Caco-2 (cell line): Measurements from ENCODE around the gene ARHGEF38. TPM values are rescaled to one million over a fixed set of nuclear protein-coding genes. Genes with fewer than 3 reads are reported as not detected.

Experiments used
- BruUV-seq: library from RNA; stranded (reverse); fragments of 400-500 nt; replicated peaks from 2 replicates; lab custom pipeline; 2021; lab: Mats Ljungman, UMichigan
- CTCF ChIA-PET: fragments of 300-600 bp; sonication (Branson Sonifier 250); formaldehyde crosslinking; loops from one replicate; lab custom pipeline; 2022; ENCODE audit warnings: antibody characterized with exemption; lab: Charles Lee
- POLR2A ChIA-PET: fragments of 300-600 bp; sonication (Branson Sonifier 250); formaldehyde crosslinking; loops from one replicate; lab custom pipeline; 2022; ENCODE audit warnings: antibody characterized with exemption; lab: Charles Lee
- DNase-seq, 2 experiments: peaks; one replicate each; pipeline versions ENCODE4 v3.0.0 to v3.0.0-alpha.2; 2020 to 2022
- H3K27me3 ChIP-seq: replicated peaks from 2 replicates; pipeline ENCODE4 v1.6.0; 2011; ENCODE audit warnings: low read length; ENCODE audit not compliant: control insufficient read depth, insufficient read depth
- H3K36me3 ChIP-seq: 2 replicates; pipeline ENCODE4 v1.5.1; 2011; ENCODE audit warnings: low read length; ENCODE audit not compliant: control insufficient read depth, insufficient read depth
- H3K4me1 ChIP-seq: fragments of 250-450 bp; sonication (Bioruptor Pico); 2 replicates; pipeline ENCODE4 v1.5.1; 2020; ENCODE audit warnings: mild to moderate bottlenecking
- H3K4me3 ChIP-seq: 2 replicates; pipeline ENCODE4 v1.5.1; 2011; ENCODE audit warnings: low read depth, mild to moderate bottlenecking, control low read depth, low read length
- H3K9me3 ChIP-seq: fragments of 250-450 bp; sonication (Bioruptor Pico); 2 replicates; pipeline ENCODE4 v1.5.1; 2020; ENCODE audit warnings: mild to moderate bottlenecking, moderate library complexity
- H3K27ac Mint-ChIP-seq: one replicate; pipeline ENCODE4 v1.8.0; 2022; ENCODE audit warnings: mixed read lengths; ENCODE audit not compliant: unreplicated experiment
- H3K27me3 Mint-ChIP-seq: one replicate; pipeline ENCODE4 v1.8.0; 2022; ENCODE audit warnings: mixed read lengths; ENCODE audit not compliant: insufficient read depth, unreplicated experiment
- H3K36me3 Mint-ChIP-seq: one replicate; pipeline ENCODE4 v1.8.0; 2022; ENCODE audit warnings: mild to moderate bottlenecking, mixed read lengths; ENCODE audit not compliant: insufficient read depth, unreplicated experiment
- H3K4me1 Mint-ChIP-seq: one replicate; pipeline ENCODE4 v1.8.0; 2022; ENCODE audit warnings: low read depth, mixed read lengths; ENCODE audit not compliant: unreplicated experiment
- H3K4me3 Mint-ChIP-seq: one replicate; pipeline ENCODE4 v1.8.0; 2022; ENCODE audit warnings: mild to moderate bottlenecking, moderate library complexity, mixed read lengths; ENCODE audit not compliant: unreplicated experiment
- H3K9me3 Mint-ChIP-seq: one replicate; pipeline ENCODE4 v1.8.0; 2022; ENCODE audit warnings: mixed read lengths; ENCODE audit not compliant: unreplicated experiment
- intact Hi-C: fragments of 100-400 bp; cut with micrococcal nuclease; formaldehyde crosslinking; loops from one replicate; pipeline ENCODE4 v1.10.0; 2022; ENCODE audit not compliant: unreplicated experiment
- total RNA-seq: library from RNA; stranded (reverse); gene quantifications from 2 replicates; pipeline ENCODE4 v1.2.3, GENCODE V29; 2022
- TF ChIP-seq, protein P1 (sequence below), 2 experiments: fragments of 200-600 bp in 1 of 2; IDR thresholded peaks; 1 replicate in 1 of 2; 2 replicates in 1 of 2; pipeline versions ENCODE4 v1.5.1 to v1.8.0; 2011 to 2022; ENCODE audit warnings: antibody characterized with exemption in 1 of 2, control low read depth in 1 of 2, inconsistent platforms in 1 of 2, low read depth in 1 of 2, low read length in 1 of 2, mild to moderate bottlenecking in 1 of 2, moderate library complexity in 1 of 2; ENCODE audit not compliant: insufficient read depth in 1 of 2, severe bottlenecking in 1 of 2, unreplicated experiment in 1 of 2

ARHGEF38 gene
- total RNA-seq, 1 experiment from 2014 or later: 3.5 TPM

DNA sequence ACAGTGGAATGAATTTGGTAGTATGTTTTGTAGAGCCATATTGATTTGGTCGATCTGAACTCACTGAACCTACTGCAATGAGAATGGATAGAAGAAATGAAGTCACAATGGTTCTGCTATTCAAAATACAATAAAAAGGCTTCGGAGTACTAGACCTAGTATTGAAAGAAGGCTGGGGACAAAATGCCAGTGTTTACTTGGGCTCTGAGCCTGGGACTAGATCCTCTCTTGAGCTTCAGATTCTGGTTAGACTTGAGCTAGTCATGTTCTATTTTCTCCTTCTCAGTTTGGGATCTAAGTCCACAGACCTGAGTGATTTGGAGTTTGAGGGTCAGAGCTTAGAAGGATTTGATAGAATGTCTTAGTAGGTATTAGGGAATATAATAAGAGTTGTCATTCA, 146.2 kb downstream of the ARHGEF38 start:
- BruUV-seq: no TSS peak
- Histone ChIP-seq H3K27me3 (no peaks in the 10 kb centered on the region), H3K9me3 (no peaks in the 10 kb centered on the region), H3K4me1 (no peaks in the 10 kb centered on the region), H3K36me3 (no peaks in the 10 kb centered on the region), H3K4me3 (no peak overlapping the region)
- no peak for DNase-seq
- Mint-ChIP-seq H3K4me3 (no peak overlapping the region), H3K9me3 (no peaks in the 10 kb centered on the region), H3K27ac (no peak overlapping the region), H3K4me1 (no peaks in the 10 kb centered on the region), H3K27me3 (no peaks in the 10 kb centered on the region), H3K36me3 (peaks cover 6% of the 10 kb centered on the region)
- ChIA-PET CTCF (no interaction called here), POLR2A (no interaction called here)
- TF ChIP-seq, protein P1, sequence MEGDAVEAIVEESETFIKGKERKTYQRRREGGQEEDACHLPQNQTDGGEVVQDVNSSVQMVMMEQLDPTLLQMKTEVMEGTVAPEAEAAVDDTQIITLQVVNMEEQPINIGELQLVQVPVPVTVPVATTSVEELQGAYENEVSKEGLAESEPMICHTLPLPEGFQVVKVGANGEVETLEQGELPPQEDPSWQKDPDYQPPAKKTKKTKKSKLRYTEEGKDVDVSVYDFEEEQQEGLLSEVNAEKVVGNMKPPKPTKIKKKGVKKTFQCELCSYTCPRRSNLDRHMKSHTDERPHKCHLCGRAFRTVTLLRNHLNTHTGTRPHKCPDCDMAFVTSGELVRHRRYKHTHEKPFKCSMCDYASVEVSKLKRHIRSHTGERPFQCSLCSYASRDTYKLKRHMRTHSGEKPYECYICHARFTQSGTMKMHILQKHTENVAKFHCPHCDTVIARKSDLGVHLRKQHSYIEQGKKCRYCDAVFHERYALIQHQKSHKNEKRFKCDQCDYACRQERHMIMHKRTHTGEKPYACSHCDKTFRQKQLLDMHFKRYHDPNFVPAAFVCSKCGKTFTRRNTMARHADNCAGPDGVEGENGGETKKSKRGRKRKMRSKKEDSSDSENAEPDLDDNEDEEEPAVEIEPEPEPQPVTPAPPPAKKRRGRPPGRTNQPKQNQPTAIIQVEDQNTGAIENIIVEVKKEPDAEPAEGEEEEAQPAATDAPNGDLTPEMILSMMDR (IDR thresholded peaks at IDR 0.05; ENCODE audit: insufficient read depth in 1 of 2, low read depth in 1 of 2, low read length in 1 of 2, severe bottlenecking in 1 of 2, unreplicated experiment in 1 of 2): no peak
- intact Hi-C loops: no loop called here

DNA sequence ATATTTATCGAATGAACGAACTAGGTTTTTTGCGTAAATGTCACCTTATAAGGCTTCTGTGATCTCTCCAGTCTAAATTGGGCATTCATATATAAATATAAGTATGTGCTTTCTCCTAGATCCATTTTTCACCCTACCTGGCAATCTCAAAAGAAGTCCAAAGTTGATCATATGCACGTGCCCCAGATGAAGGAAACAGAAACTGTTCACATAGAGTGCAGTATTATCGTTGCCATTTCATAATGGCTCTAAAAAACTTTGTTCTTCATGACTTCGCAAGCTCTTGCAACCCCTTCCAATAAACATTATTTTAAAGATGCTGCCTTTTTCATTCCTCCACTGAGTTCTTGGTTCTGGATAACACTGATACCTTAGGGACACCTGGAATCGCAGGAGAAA, 155.4 kb downstream of the ARHGEF38 start:
- DNase-seq: no peak
- no peaks in the 10 kb centered on the region for H3K27me3 Mint-ChIP-seq
- TF ChIP-seq, protein P1 (IDR thresholded peaks at IDR 0.05; ENCODE audit: insufficient read depth in 1 of 2, low read depth in 1 of 2, low read length in 1 of 2, severe bottlenecking in 1 of 2, unreplicated experiment in 1 of 2): no peak
- POLR2A ChIA-PET: no interaction called here
- no peaks in the 10 kb centered on the region for H3K27me3 ChIP-seq
- H3K4me1 Mint-ChIP-seq: peaks cover 17% of the 10 kb centered on the region
- intact Hi-C loops: loop anchor here (2.0 kb wide), 3 partner anchors 113 to 493 kb away; no protein-coding TSS in a partner anchor
- BruUV-seq: TSS peak; percentile 64
- peak overlapping the region; percentile 89 for H3K4me3 Mint-ChIP-seq
- CTCF ChIA-PET: no interaction called here
- peak overlapping the region; percentile 92 for H3K27ac Mint-ChIP-seq
- H3K4me1 ChIP-seq: no peaks in the 10 kb centered on the region; the same call in 1 of the 2 replicates
- H3K36me3 ChIP-seq: no peaks in the 10 kb centered on the region
- H3K36me3 Mint-ChIP-seq: peaks cover 6% of the 10 kb centered on the region
- H3K4me3 ChIP-seq: peak overlapping the region; percentile 54
- H3K9me3 ChIP-seq: no peaks in the 10 kb centered on the region
- H3K9me3 Mint-ChIP-seq: no peaks in the 10 kb centered on the region

DNA sequence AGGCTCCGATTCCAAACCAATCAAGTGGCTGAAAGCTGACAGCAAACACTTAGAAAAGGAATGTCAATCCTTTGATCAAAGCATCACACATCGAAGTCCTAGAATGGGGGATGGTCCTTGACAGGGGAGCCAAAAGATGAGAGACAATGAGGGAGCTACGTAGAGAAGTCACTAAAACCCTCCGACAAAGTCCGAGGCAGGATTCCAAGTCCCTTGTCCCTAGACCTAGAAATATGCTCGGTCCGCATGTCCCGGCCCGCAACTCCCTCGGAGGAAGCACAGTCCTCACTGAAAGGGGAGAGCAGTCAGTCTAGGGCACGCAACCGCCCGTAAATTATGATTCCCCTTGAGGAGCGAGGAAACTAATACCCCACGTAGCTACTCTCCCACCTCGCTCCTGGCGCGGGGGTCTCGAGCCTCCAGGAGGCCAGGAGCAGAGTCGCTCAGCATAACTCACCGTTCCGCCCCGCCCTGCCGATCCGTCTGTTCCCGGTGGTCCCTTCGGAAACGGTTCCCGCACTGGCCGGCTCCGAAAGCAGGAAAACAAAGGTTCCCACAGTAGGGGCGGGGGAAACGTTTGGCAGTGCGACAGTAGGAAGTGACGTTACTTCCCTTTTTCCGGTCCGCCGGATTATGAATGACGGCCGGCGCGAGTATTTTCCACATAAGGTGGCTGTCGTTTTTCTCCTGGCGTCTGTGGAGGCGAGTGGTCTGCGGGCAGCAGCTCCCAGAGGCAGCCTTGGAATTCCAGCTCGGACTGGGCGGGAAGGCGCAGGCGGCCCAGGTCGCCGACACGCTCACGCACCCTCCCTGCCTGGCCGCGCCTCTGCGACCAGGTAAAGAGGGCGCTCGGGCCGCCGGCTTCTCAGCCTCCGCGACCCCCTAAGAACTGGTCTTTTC, 156.0 kb downstream of the ARHGEF38 start, which contains the start of the genes GSTCD and INTS12:
Gene GSTCD (plus strand): TSS at position 604 of the 900 bp plus-strand sequence. CDS start 8,830 bp downstream, outside the sequence.
Gene INTS12 (minus strand): TSS at position 509 of the 900 bp plus-strand sequence. CDS start 8,684 bp downstream, outside the sequence.
- peak within 1 kb of the TSS; percentile 92 for H3K27ac Mint-ChIP-seq
- no peaks in the 10 kb centered on the region for H3K9me3 ChIP-seq
- H3K36me3 Mint-ChIP-seq: peaks cover 6% of the 10 kb centered on the region
- no peaks in the 10 kb centered on the region; the same call in 1 of the 2 replicates for H3K4me1 ChIP-seq
- peak within 1 kb of the TSS; percentile 89 for H3K4me3 Mint-ChIP-seq
- H3K27me3 ChIP-seq: no peaks in the 10 kb centered on the region
- peak; percentile 92 to 94 for DNase-seq
- intact Hi-C loops: loop anchor here (2.0 kb wide), 3 partner anchors 114 to 492 kb away; no protein-coding TSS in a partner anchor
- H3K27me3 Mint-ChIP-seq: no peaks in the 10 kb centered on the region
- TF ChIP-seq, protein P1 (IDR thresholded peaks at IDR 0.05; ENCODE audit: insufficient read depth in 1 of 2, low read depth in 1 of 2, low read length in 1 of 2, severe bottlenecking in 1 of 2, unreplicated experiment in 1 of 2): no peak
- POLR2A ChIA-PET: interaction anchor here (0.6 kb wide), 2 partner anchors 394 to 1539 kb away, joined by 4 read pairs; no protein-coding TSS in a partner anchor
- peaks cover 17% of the 10 kb centered on the region for H3K4me1 Mint-ChIP-seq
- H3K4me3 ChIP-seq: peak within 1 kb of the TSS; percentile 54
- no peaks in the 10 kb centered on the region for H3K36me3 ChIP-seq
- CTCF ChIA-PET: interaction anchor here (0.5 to 1.0 kb wide), 3 partner anchors 122 to 235 kb away, joined by 3 to 5 read pairs (median 3); partner anchors contain the start of genes NPNT and PPA2
- BruUV-seq: no TSS peak
- H3K9me3 Mint-ChIP-seq: no peaks in the 10 kb centered on the region
